ENCODE data around the gene RPL38. TPM values are rescaled to one million over a fixed set of nuclear protein-coding genes. Genes with fewer than 3 reads are reported as not detected.

RPL38 gene
- total RNA-seq, 2 experiments from 2014 or later: 2,305 to 2,531 TPM

GRCh38 chr17:74204474-74204873 is 996 bp downstream of the RPL38 start:
- intact Hi-C loops (cut with DNase I, micrococcal nuclease): loop anchor here in 1 of 2 experiments (5.0 to 10.0 kb wide), 3 partner anchors 530 to 1480 kb away; partner anchors contain the start of gene RAB37
- Histone ChIP-seq H3K9me3 (ENCODE audit: control insufficient read depth in 1 of 2, insufficient read depth in 1 of 2, low read length in 2 of 2) (no peaks in the 10 kb centered on the region), H3K27ac (ENCODE audit: low read depth in 1 of 2, low read length in 2 of 2) (peak overlapping the region; percentile 69 to 87), H3K27me3 (ENCODE audit: control insufficient read depth in 1 of 2, insufficient read depth in 2 of 2, low read length in 2 of 2) (peaks cover 18 to 24% of the 10 kb centered on the region in 2 experiments), H3K4me1 (ENCODE audit: insufficient read depth, low read length) (peaks cover 56% of the 10 kb centered on the region), H3K36me3 (ENCODE audit: insufficient read depth, low read length) (peaks cover 52% of the 10 kb centered on the region), H3K4me3 (ENCODE audit: low read length) (peak overlapping the region; percentile 97)
- peaks cover 47% of the 10 kb centered on the region for H3K36me3 Mint-ChIP-seq (ENCODE audit: low read depth)
- H3K4me1 Mint-ChIP-seq (ENCODE audit: low read depth): peaks cover 48% of the 10 kb centered on the region
- DNase-seq (no peak), ATAC-seq (ENCODE audit: poor library complexity) (no peak)
- peak overlapping the region; percentile 94 for H3K4me3 Mint-ChIP-seq
- H3K27me3 Mint-ChIP-seq: peaks cover 15% of the 10 kb centered on the region
- ChIA-PET CTCF (interaction anchor here (1.5 to 2.5 kb wide), 2 partner anchors 9 to 164 kb away, joined by 4 to 16 read pairs; partner anchors contain the start of gene TTYH2), POLR2A (interaction anchor here (1.4 to 1.5 kb wide), 3 partner anchors 9 to 157 kb away, joined by 3 to 18 read pairs (median 8); partner anchors contain the start of genes BTBD17 and TTYH2)
- no peaks in the 10 kb centered on the region for H3K9me3 Mint-ChIP-seq
- peak overlapping the region; percentile 82 for H3K27ac Mint-ChIP-seq
- TF ChIP-seq CTCF (IDR thresholded peaks at IDR 0.05): no peak

GRCh38 chr17:74205274-74205673 is 1.8 kb downstream of the RPL38 start:
- Mint-ChIP-seq H3K36me3 (ENCODE audit: low read depth) (peaks cover 55% of the 10 kb centered on the region), H3K9me3 (no peaks in the 10 kb centered on the region), H3K4me3 (peak overlapping the region; percentile 85), H3K27me3 (peaks cover 7% of the 10 kb centered on the region), H3K27ac (peak overlapping the region; percentile 82), H3K4me1 (ENCODE audit: low read depth) (peaks cover 46% of the 10 kb centered on the region)
- Histone ChIP-seq H3K27me3 (ENCODE audit: control insufficient read depth in 1 of 2, insufficient read depth in 2 of 2, low read length in 2 of 2) (peaks cover 15 to 20% of the 10 kb centered on the region in 2 experiments), H3K4me1 (ENCODE audit: insufficient read depth, low read length) (peaks cover 57% of the 10 kb centered on the region), H3K9me3 (ENCODE audit: control insufficient read depth in 1 of 2, insufficient read depth in 1 of 2, low read length in 2 of 2) (no peaks in the 10 kb centered on the region), H3K4me3 (ENCODE audit: low read length) (no peak overlapping the region), H3K36me3 (ENCODE audit: insufficient read depth, low read length) (peaks cover 60% of the 10 kb centered on the region), H3K27ac (ENCODE audit: low read depth in 1 of 2, low read length in 2 of 2) (peak overlapping the region in 1 of 2 donors; percentile 10)
- intact Hi-C loops (cut with DNase I, micrococcal nuclease): loop anchor here in 1 of 2 experiments (10.0 kb wide), 2 partner anchors 530 to 1480 kb away; partner anchors contain the start of gene RAB37
- ChIA-PET CTCF (interaction anchor here (2.5 kb wide), 1 partner anchor 8 kb away, joined by 16 read pairs; the partner anchor contains the start of gene TTYH2), POLR2A (interaction anchor here (1.4 kb wide), 1 partner anchor 8 kb away, joined by 18 read pairs; the partner anchor contains the start of gene TTYH2)
- no peak for ATAC-seq (ENCODE audit: poor library complexity)
- DNase-seq: no peak
- no peak for TF ChIP-seq CTCF (IDR thresholded peaks at IDR 0.05)

- no peak for ATAC-seq (ENCODE audit: poor library complexity)
- peaks cover 68% of the 10 kb centered on the region for H3K4me1 ChIP-seq (ENCODE audit: insufficient read depth, low read length)
- H3K9me3 Mint-ChIP-seq: no peaks in the 10 kb centered on the region
- peaks cover 1% of the 10 kb centered on the region for H3K27me3 Mint-ChIP-seq
- H3K4me3 Mint-ChIP-seq: peak overlapping the region; percentile 85
- H3K36me3 Mint-ChIP-seq (ENCODE audit: low read depth): peaks cover 60% of the 10 kb centered on the region
- peak overlapping the region in 1 of 2 donors; percentile 0 for H3K27ac ChIP-seq (ENCODE audit: low read depth in 1 of 2, low read length in 2 of 2)
- no peak for DNase-seq
- intact Hi-C loops (cut with DNase I, micrococcal nuclease): loop anchor here in 1 of 2 experiments (10.0 kb wide), 2 partner anchors 528 to 1482 kb away; partner anchors contain the start of gene RAB37
- H3K4me3 ChIP-seq (ENCODE audit: low read length): no peak overlapping the region
- peaks cover 5 to 10% of the 10 kb centered on the region in 2 experiments for H3K27me3 ChIP-seq (ENCODE audit: control insufficient read depth in 1 of 2, insufficient read depth in 2 of 2, low read length in 2 of 2)
- ChIA-PET CTCF (no interaction called here), POLR2A (interaction anchor here (0.6 kb wide), 1 partner anchor 1033 kb away, joined by 3 read pairs; no protein-coding TSS in a partner anchor)
- TF ChIP-seq CTCF (IDR thresholded peaks at IDR 0.05): no peak
- H3K9me3 ChIP-seq (ENCODE audit: control insufficient read depth in 1 of 2, insufficient read depth in 1 of 2, low read length in 2 of 2): no peaks in the 10 kb centered on the region
- peaks cover 70% of the 10 kb centered on the region for H3K36me3 ChIP-seq (ENCODE audit: insufficient read depth, low read length)
- H3K4me1 Mint-ChIP-seq (ENCODE audit: low read depth): peaks cover 54% of the 10 kb centered on the region
- peak overlapping the region; percentile 61 for H3K27ac Mint-ChIP-seq
Observed at GRCh38 chr17:74206332-74206818, 2.9 kb downstream of the RPL38 start.

Measured in CD4-positive, alpha-beta T cell (primary cell).